ENCODE measurements around the gene ACVRL1.
A peak's percentile ranks its signal among the peaks of the same experiment; 100 is the strongest.

Gene ACVRL1

GRCh38 chr12:51942501-51943000 lies 35.2 kb downstream of the ACVRL1 start:
- no peak for DNase-seq (ENCODE audit: low read depth)

GRCh38 chr12:51943346-51943745 lies 36.0 kb downstream of the ACVRL1 start:
- no peak for DNase-seq (ENCODE audit: low read depth)

- no peak for DNase-seq (ENCODE audit: low read depth)
Measured at GRCh38 chr12:51944608-51945233, 37.4 kb downstream of the ACVRL1 start.

- no peak for DNase-seq (ENCODE audit: low read depth)
Measured at GRCh38 chr12:51947246-51947996, 40.1 kb downstream of the ACVRL1 start.

- DNase-seq (ENCODE audit: low read depth) = no peak
Measured at GRCh38 chr12:51948066-51948465, 40.8 kb downstream of the ACVRL1 start.

GRCh38 chr12:51949342-51950030 lies 42.2 kb downstream of the ACVRL1 start:
- no peak for DNase-seq (ENCODE audit: low read depth)

GRCh38 chr12:51950682-51951198 lies 43.4 kb downstream of the ACVRL1 start:
- DNase-seq (ENCODE audit: low read depth) = no peak

- DNase-seq (ENCODE audit: low read depth) = peak; percentile 31
Measured at GRCh38 chr12:51951199-51951842, 44.0 kb downstream of the ACVRL1 start, which contains the start of gene ACVR1B. Gene ACVR1B, plus strand, starts transcription at chr12:51951699. Its CDS starts 45 bp downstream, at chr12:51951744.

GRCh38 chr12:51951843-51952722 lies 44.8 kb downstream of the ACVRL1 start:
- DNase-seq (ENCODE audit: low read depth) = no peak

- DNase-seq (ENCODE audit: low read depth) = no peak
Measured at GRCh38 chr12:51953089-51953488, 45.8 kb downstream of the ACVRL1 start.

GRCh38 chr12:51953864-51954263 lies 46.6 kb downstream of the ACVRL1 start:
- DNase-seq (ENCODE audit: low read depth) = no peak

GRCh38 chr12:51954561-51955361 lies 47.5 kb downstream of the ACVRL1 start:
- DNase-seq (ENCODE audit: low read depth) = no peak

GRCh38 chr12:51955702-51956101 lies 48.4 kb downstream of the ACVRL1 start:
- DNase-seq (ENCODE audit: low read depth) = no peak

- DNase-seq (ENCODE audit: low read depth) = no peak
Measured at GRCh38 chr12:51958542-51958941, 51.2 kb downstream of the ACVRL1 start.

- DNase-seq (ENCODE audit: low read depth) = peak; percentile 24
Measured at GRCh38 chr12:51959211-51959610, 51.9 kb downstream of the ACVRL1 start.

GRCh38 chr12:51959921-51960320 lies 52.6 kb downstream of the ACVRL1 start:
- DNase-seq (ENCODE audit: low read depth) = no peak

GRCh38 chr12:51960488-51960887 lies 53.2 kb downstream of the ACVRL1 start:
- no peak for DNase-seq (ENCODE audit: low read depth)

GRCh38 chr12:51960890-51961289 lies 53.6 kb downstream of the ACVRL1 start:
- no peak for DNase-seq (ENCODE audit: low read depth)

- DNase-seq (ENCODE audit: low read depth) = no peak
Measured at GRCh38 chr12:51961834-51962233, 54.5 kb downstream of the ACVRL1 start.

- DNase-seq (ENCODE audit: low read depth) = no peak
Measured at GRCh38 chr12:51962737-51963136, 55.4 kb downstream of the ACVRL1 start.
